GM12892 (cell line): ENCODE data around the gene AK8.

Source experiments
- DNase-seq: peaks from one replicate; pipeline ENCODE4 v3.0.0; 2011; ENCODE audit not compliant: insufficient read length
- FAIRE-seq: peaks from 2 replicates; lab custom pipeline; 2011; peaks lifted over from hg19 to GRCh38; lab: Jason Lieb, UNC
- POLR2A ChIP-seq: IDR thresholded peaks from 2 replicates; pipeline ENCODE4 v1.6.1; 2011; ENCODE audit warnings: low read depth, low read length, control low read depth
- POLR2AphosphoS5 ChIP-seq: IDR thresholded peaks from 2 replicates; pipeline ENCODE4 v1.6.1; 2011; ENCODE audit warnings: low read depth, low read length, control low read depth
- TAF1 ChIP-seq: IDR thresholded peaks from 2 replicates; pipeline ENCODE4 v1.6.1; 2011; ENCODE audit warnings: low read depth, mild to moderate bottlenecking, control low read depth, low read length, borderline replicate concordance

Gene AK8

DNA sequence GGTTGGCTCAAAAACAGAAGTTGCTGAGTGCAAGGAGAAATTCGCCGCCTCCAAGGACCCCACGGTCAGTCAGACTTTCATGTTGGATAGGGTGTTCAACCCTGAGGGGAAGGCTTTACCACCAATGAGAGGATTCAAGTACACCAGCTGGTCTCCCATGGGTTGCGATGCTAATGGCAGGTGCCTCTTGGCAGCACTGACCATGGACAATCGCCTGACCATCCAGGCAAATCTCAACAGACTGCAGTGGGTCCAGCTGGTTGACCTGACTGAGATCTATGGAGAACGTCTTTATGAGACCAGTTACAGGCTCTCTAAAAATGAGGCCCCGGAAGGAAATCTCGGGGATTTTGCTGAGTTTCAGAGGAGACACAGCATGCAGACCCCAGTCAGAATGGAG is 200.1 kb downstream of the AK8 start:
- TF ChIP-seq TAF1, result no peak
- TF ChIP-seq POLR2AphosphoS5, result no peak
- TF ChIP-seq POLR2A, result no peak
- DNase-seq, result no peak
- FAIRE-seq, result no peak
